Type B pancreatic cell (in vitro differentiated cells): Measurements from ENCODE around the gene TOGARAM2. TPM values are rescaled to one million over a fixed set of nuclear protein-coding genes. Genes with fewer than 3 reads are reported as not detected.

Source experiments
- DNase-seq: peaks from one replicate; pipeline ENCODE4 v3.0.0; 2021; ENCODE audit warnings: mixed read lengths; ENCODE audit not compliant: unreplicated experiment; ENCODE audit errors: extremely low spot score
- H3K27ac Mint-ChIP-seq: 2 replicates; pipeline ENCODE4 v1.8.0; 2021; ENCODE audit warnings: mild to moderate bottlenecking, mixed read lengths
- H3K27me3 Mint-ChIP-seq: 2 replicates; pipeline ENCODE4 v1.8.0; 2021; ENCODE audit warnings: mixed read lengths
- H3K36me3 Mint-ChIP-seq: 2 replicates; pipeline ENCODE4 v1.8.0; 2021; ENCODE audit warnings: mixed read lengths
- H3K4me1 Mint-ChIP-seq: one replicate; pipeline ENCODE4 v1.8.0; 2021; ENCODE audit warnings: mixed read lengths; ENCODE audit not compliant: unreplicated experiment
- H3K4me3 Mint-ChIP-seq: 2 replicates; pipeline ENCODE4 v1.8.0; 2021; ENCODE audit warnings: mild to moderate bottlenecking, mixed read lengths
- H3K9me3 Mint-ChIP-seq: 2 replicates; pipeline ENCODE4 v1.8.0; 2021; ENCODE audit warnings: mixed read lengths
- CTCF ChIP-seq: fragments of 200-600 bp; sonication (generic); conservative IDR thresholded peaks from 2 replicates; pipeline ENCODE4 v1.5.0; 2021; ENCODE audit warnings: antibody characterized with exemption, mild to moderate bottlenecking
- total RNA-seq: library from RNA; stranded (reverse); gene quantifications from 2 replicates; pipeline ENCODE4 v1.2.1, GENCODE V29; 2021; ENCODE audit warnings: low replicate concordance

The TOGARAM2 gene
- total RNA-seq, 1 donor from 2014 or later, result 1.6 TPM

- DNase-seq, result no peak
These were observed 31.1 kb downstream of the TOGARAM2 start for GRCh38 chr2:29012211-29012681.

GRCh38 chr2:29013057-29013780 lies 32.1 kb downstream of the TOGARAM2 start:
- Mint-ChIP-seq H3K27ac (no peak overlapping the region), H3K4me1 (peaks cover 28% of the 10 kb centered on the region), H3K27me3 (peaks cover 13% of the 10 kb centered on the region), H3K9me3 (no peaks in the 10 kb centered on the region), H3K36me3 (no peaks in the 10 kb centered on the region), H3K4me3 (no peak overlapping the region)
- no peak for DNase-seq
- no peak for TF ChIP-seq CTCF

More at GRCh38 chr2:29012211-29012681, 31.1 kb downstream of the TOGARAM2 start:
- H3K27ac Mint-ChIP-seq, result no peak overlapping the region
- TF ChIP-seq CTCF, result no peak
- H3K4me3 Mint-ChIP-seq, result no peak overlapping the region
- no peaks in the 10 kb centered on the region for H3K36me3 Mint-ChIP-seq
- H3K9me3 Mint-ChIP-seq, result no peaks in the 10 kb centered on the region
- peaks cover 13% of the 10 kb centered on the region for H3K27me3 Mint-ChIP-seq
- H3K4me1 Mint-ChIP-seq, result peaks cover 28% of the 10 kb centered on the region

- Mint-ChIP-seq H3K4me3 (no peak overlapping the region), H3K36me3 (no peaks in the 10 kb centered on the region), H3K27me3 (peaks cover 13% of the 10 kb centered on the region), H3K9me3 (no peaks in the 10 kb centered on the region), H3K27ac (no peak overlapping the region), H3K4me1 (peaks cover 28% of the 10 kb centered on the region)
- TF ChIP-seq CTCF, result no peak
- DNase-seq, result no peak
These were observed 33.2 kb downstream of the TOGARAM2 start for GRCh38 chr2:29014331-29014730.

DNA sequence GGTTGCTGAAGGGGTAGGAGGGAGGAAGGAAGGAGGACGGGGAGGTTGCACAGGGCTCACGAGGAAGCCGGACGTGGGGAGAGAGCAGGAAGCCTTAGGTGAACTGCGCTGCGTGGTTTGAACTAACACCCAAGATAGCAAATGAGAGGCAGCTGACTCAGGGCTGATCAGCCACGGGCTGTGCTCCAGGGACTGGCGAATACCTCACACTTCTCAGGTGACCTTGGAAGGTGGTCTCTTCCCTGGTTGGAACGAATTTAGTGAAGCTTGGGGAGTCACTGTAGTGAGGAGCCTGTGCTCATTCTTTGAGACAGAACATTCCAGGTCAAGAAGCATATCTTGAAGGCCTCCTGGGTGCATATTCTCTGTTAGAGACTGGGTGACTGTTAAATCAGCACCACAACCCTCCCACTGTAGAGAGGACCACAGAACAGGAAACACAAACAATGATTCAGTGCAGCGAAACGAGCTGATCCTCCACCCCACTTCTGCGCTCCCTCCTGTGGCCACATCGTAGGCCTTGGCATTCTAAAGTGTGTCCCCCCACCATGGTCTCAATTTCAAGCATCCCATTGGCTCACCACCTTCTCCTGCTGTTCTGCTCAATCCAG lies 33.8 kb downstream of the TOGARAM2 start:
- peaks cover 13% of the 10 kb centered on the region for H3K27me3 Mint-ChIP-seq
- H3K27ac Mint-ChIP-seq, result no peak overlapping the region

More for the DNA sequence above, 33.8 kb downstream of the TOGARAM2 start:
- no peak for DNase-seq
- H3K9me3 Mint-ChIP-seq, result no peaks in the 10 kb centered on the region
- peaks cover 32% of the 10 kb centered on the region for H3K4me1 Mint-ChIP-seq
- H3K36me3 Mint-ChIP-seq, result no peaks in the 10 kb centered on the region
- TF ChIP-seq CTCF, result no peak
- no peak overlapping the region for H3K4me3 Mint-ChIP-seq
